ENCODE results near the gene CDH16. TPM values are rescaled to one million over a fixed set of nuclear protein-coding genes. Genes with fewer than 3 reads are reported as not detected.
"Not testable (repeated sequence)": the region's sequence is repeated elsewhere in the genome, so short reads cannot be mapped to it uniquely, and the experiment has no call there.

Gene CDH16
- total RNA-seq, 2 experiments from 2014 or later = not detected

DNA sequence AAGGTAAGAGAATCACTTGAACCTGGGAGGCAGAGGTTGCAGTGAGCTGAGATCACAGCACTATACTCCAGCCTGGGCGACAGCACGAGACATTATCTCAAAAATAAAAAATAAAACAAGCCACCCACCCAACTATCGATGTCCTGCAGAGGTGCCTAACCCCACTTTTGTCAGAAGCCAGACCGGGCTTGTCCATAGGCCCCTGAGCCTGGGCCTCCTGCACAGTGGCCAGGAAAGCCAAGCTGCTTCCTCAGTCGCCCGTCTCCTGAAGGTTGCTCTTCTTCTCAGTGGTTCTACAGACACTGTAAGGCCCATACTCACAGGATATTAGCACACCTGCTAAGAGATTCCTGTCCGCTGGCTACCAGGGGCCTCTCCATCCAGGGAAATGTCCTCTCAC lies 27.9 kb upstream of the CDH16 start:
- intact Hi-C loops (cut with micrococcal nuclease) = loop anchor here (2.0 kb wide), 1 partner anchor 52 kb away; no protein-coding TSS in a partner anchor
- no peaks in the 10 kb centered on the region for H3K9me3 Mint-ChIP-seq
- CTCF ChIA-PET = interaction anchor here (0.7 to 1.3 kb wide), 4 partner anchors 11 to 29 kb away, joined by 3 to 4 read pairs (median 4); no protein-coding TSS in a partner anchor
- no peak for DNase-seq
- no peak overlapping the region for H3K27ac Mint-ChIP-seq
- H3K4me3 Mint-ChIP-seq = no peak overlapping the region
- H3K4me1 Mint-ChIP-seq (ENCODE audit: low read depth) = peaks cover 17% of the 10 kb centered on the region
- H3K36me3 Mint-ChIP-seq (ENCODE audit: low read depth) = peaks cover 5% of the 10 kb centered on the region
- H3K27me3 Mint-ChIP-seq (ENCODE audit: low read depth) = peaks cover 28% of the 10 kb centered on the region

DNA sequence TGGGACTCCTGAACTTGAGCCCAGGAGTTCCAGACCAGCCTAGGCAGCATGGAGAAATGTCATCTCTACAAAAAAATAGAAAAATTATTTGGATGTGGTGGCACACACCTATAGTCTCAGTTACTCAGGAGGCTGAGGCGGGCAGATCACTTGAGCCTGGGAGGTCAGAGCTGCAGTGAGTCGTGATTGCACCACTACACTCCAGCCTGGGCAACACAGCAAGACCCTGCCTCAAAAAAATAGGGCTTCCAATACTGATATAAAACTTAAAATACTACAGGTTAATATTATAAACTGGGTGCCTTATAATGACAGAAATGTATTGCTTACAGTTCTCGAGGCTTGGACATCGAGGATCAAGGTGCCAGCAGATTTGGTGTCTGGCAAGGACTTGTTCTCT lies 27.3 kb upstream of the CDH16 start:
- peaks cover 17% of the 10 kb centered on the region for H3K4me1 Mint-ChIP-seq (ENCODE audit: low read depth)
- H3K4me3 Mint-ChIP-seq = no peak overlapping the region
- peaks cover 23% of the 10 kb centered on the region for H3K27me3 Mint-ChIP-seq (ENCODE audit: low read depth)
- no peak overlapping the region for H3K27ac Mint-ChIP-seq
- H3K36me3 Mint-ChIP-seq (ENCODE audit: low read depth) = peaks cover 9% of the 10 kb centered on the region
- DNase-seq = no peak
- CTCF ChIA-PET = interaction anchor here (0.7 to 1.3 kb wide), 4 partner anchors 9 to 29 kb away, joined by 3 to 4 read pairs (median 4); no protein-coding TSS in a partner anchor
- intact Hi-C loops (cut with micrococcal nuclease) = loop anchor here (2.0 kb wide), 1 partner anchor 51 kb away; no protein-coding TSS in a partner anchor
- no peaks in the 10 kb centered on the region for H3K9me3 Mint-ChIP-seq

- H3K36me3 Mint-ChIP-seq (ENCODE audit: low read depth); DNase-seq; H3K4me3 Mint-ChIP-seq; H3K9me3 Mint-ChIP-seq; H3K27ac Mint-ChIP-seq; intact Hi-C loops (cut with micrococcal nuclease): not testable (repeated sequence)
- CTCF ChIA-PET = interaction anchor here (1.3 kb wide), 2 partner anchors 8 to 15 kb away, joined by 3 to 4 read pairs; no protein-coding TSS in a partner anchor
- peaks cover 18% of the 10 kb centered on the region for H3K27me3 Mint-ChIP-seq (ENCODE audit: low read depth)
- H3K4me1 Mint-ChIP-seq (ENCODE audit: low read depth) = peaks cover 12% of the 10 kb centered on the region
Observed at GRCh38 chr16:66944971-66945370, 26.3 kb upstream of the CDH16 start.

DNA sequence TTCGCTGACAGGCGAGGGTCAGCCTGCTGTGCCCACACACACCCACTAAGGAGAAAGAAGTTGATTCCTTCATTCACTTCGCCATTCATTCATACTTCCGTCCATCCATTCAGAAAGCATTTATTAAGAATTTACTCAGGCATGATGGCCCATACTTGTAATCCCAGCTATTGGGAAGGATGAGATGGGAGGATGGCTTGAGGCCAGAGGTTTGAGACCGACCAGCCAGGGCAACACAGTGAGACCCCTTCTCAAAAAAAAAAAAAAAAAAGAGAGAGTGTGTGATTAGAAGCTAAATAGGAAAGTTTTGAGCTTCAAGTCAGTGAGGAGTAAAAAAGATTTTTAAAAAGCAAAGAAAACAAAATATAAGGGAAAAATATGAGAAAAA lies 25.4 kb upstream of the CDH16 start:
- peaks cover 12% of the 10 kb centered on the region for H3K4me1 Mint-ChIP-seq (ENCODE audit: low read depth)
- CTCF ChIA-PET = interaction anchor here (0.6 to 1.0 kb wide), 2 partner anchors 87 to 242 kb away, joined by 3 to 4 read pairs; no protein-coding TSS in a partner anchor
- intact Hi-C loops (cut with micrococcal nuclease) = no loop called here
- H3K36me3 Mint-ChIP-seq (ENCODE audit: low read depth) = peaks cover 11% of the 10 kb centered on the region
- H3K27ac Mint-ChIP-seq = no peak overlapping the region
- H3K4me3 Mint-ChIP-seq = no peak overlapping the region
- H3K9me3 Mint-ChIP-seq = no peaks in the 10 kb centered on the region
- DNase-seq = no peak
- peaks cover 9% of the 10 kb centered on the region for H3K27me3 Mint-ChIP-seq (ENCODE audit: low read depth)

DNA sequence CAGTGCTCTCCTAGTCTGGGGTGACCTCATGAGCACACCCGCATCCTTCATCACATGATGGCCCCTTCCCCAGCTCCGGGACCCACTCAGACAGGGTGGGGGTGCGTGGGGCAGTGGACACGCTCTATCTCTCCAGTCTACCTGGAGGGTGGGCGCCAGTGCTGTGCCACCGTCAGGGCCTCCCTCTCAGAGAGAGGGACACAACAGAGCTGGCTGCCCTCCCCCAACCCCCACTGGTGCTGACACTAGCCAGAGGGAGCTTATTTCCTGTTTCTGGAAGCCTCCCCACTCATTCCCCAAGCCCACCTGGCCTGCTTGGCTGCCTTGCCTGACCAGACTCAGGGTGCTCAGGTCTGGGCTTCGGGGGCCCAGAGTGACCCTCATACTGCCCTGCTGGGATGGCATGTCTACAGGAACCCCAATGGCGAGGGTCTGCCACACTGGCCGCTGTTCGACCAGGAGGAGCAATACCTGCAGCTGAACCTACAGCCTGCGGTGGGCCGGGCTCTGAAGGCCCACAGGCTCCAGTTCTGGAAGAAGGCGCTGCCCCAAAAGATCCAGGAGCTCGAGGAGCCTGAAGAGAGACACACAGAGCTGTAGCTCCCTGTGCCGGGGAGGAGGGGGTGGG lies 24.9 kb upstream of the CDH16 start:
- H3K9me3 Mint-ChIP-seq = no peaks in the 10 kb centered on the region
- intact Hi-C loops (cut with micrococcal nuclease) = no loop called here
- peaks cover 10% of the 10 kb centered on the region for H3K4me1 Mint-ChIP-seq (ENCODE audit: low read depth)
- H3K36me3 Mint-ChIP-seq (ENCODE audit: low read depth) = peaks cover 11% of the 10 kb centered on the region
- H3K27ac Mint-ChIP-seq = no peak overlapping the region
- CTCF ChIA-PET = interaction anchor here (1.0 kb wide), 1 partner anchor 87 kb away, joined by 4 read pairs; no protein-coding TSS in a partner anchor
- H3K4me3 Mint-ChIP-seq = no peak overlapping the region
- H3K27me3 Mint-ChIP-seq (ENCODE audit: low read depth) = peaks cover 5% of the 10 kb centered on the region
- DNase-seq = no peak

GRCh38 chr16:66942981-66943380 lies 24.3 kb upstream of the CDH16 start:
- no peaks in the 10 kb centered on the region for H3K9me3 Mint-ChIP-seq
- H3K27me3 Mint-ChIP-seq (ENCODE audit: low read depth) = no peaks in the 10 kb centered on the region
- DNase-seq = no peak
- intact Hi-C loops (cut with micrococcal nuclease) = no loop called here
- H3K4me1 Mint-ChIP-seq (ENCODE audit: low read depth) = peaks cover 5% of the 10 kb centered on the region
- no peak overlapping the region for H3K4me3 Mint-ChIP-seq
- H3K27ac Mint-ChIP-seq = no peak overlapping the region
- H3K36me3 Mint-ChIP-seq (ENCODE audit: low read depth) = peaks cover 11% of the 10 kb centered on the region
- CTCF ChIA-PET = no interaction called here

- DNase-seq = no peak
- no peaks in the 10 kb centered on the region for H3K9me3 Mint-ChIP-seq
- no peaks in the 10 kb centered on the region for H3K27me3 Mint-ChIP-seq (ENCODE audit: low read depth)
- no peak overlapping the region for H3K4me3 Mint-ChIP-seq
- peaks cover 13% of the 10 kb centered on the region for H3K36me3 Mint-ChIP-seq (ENCODE audit: low read depth)
- CTCF ChIA-PET = no interaction called here
- H3K4me1 Mint-ChIP-seq (ENCODE audit: low read depth) = peaks cover 26% of the 10 kb centered on the region
- intact Hi-C loops (cut with micrococcal nuclease) = no loop called here
- H3K27ac Mint-ChIP-seq = no peak overlapping the region
Observed at GRCh38 chr16:66940236-66940635, 21.6 kb upstream of the CDH16 start.

- CTCF ChIA-PET = no interaction called here
- intact Hi-C loops (cut with micrococcal nuclease) = no loop called here
- Mint-ChIP-seq H3K9me3 (no peaks in the 10 kb centered on the region), H3K4me3 (no peak overlapping the region), H3K27me3 (ENCODE audit: low read depth) (no peaks in the 10 kb centered on the region), H3K27ac (no peak overlapping the region), H3K36me3 (ENCODE audit: low read depth) (peaks cover 15% of the 10 kb centered on the region), H3K4me1 (ENCODE audit: low read depth) (peaks cover 27% of the 10 kb centered on the region)
- no peak for DNase-seq
Observed at GRCh38 chr16:66939366-66939765, 20.7 kb upstream of the CDH16 start.

- intact Hi-C loops (cut with micrococcal nuclease) = no loop called here
- Mint-ChIP-seq H3K9me3 (no peaks in the 10 kb centered on the region), H3K27ac (no peak overlapping the region), H3K4me1 (ENCODE audit: low read depth) (peaks cover 43% of the 10 kb centered on the region), H3K36me3 (ENCODE audit: low read depth) (peaks cover 20% of the 10 kb centered on the region), H3K27me3 (ENCODE audit: low read depth) (no peaks in the 10 kb centered on the region), H3K4me3 (no peak overlapping the region)
- DNase-seq = no peak
- CTCF ChIA-PET = no interaction called here
Observed at GRCh38 chr16:66937725-66938337, 19.1 kb upstream of the CDH16 start.

GRCh38 chr16:66936889-66937554 lies 18.3 kb upstream of the CDH16 start:
- DNase-seq = no peak
- no peaks in the 10 kb centered on the region for H3K27me3 Mint-ChIP-seq (ENCODE audit: low read depth)
- H3K36me3 Mint-ChIP-seq (ENCODE audit: low read depth) = peaks cover 19% of the 10 kb centered on the region
- intact Hi-C loops (cut with micrococcal nuclease) = no loop called here
- H3K9me3 Mint-ChIP-seq = no peaks in the 10 kb centered on the region
- H3K27ac Mint-ChIP-seq = no peak overlapping the region
- peak overlapping the region; percentile 11 for H3K4me3 Mint-ChIP-seq
- CTCF ChIA-PET = interaction anchor here (0.8 kb wide), 1 partner anchor 8 kb away, joined by 4 read pairs; no protein-coding TSS in a partner anchor
- H3K4me1 Mint-ChIP-seq (ENCODE audit: low read depth) = peaks cover 49% of the 10 kb centered on the region

GRCh38 chr16:66936462-66936861 lies 17.8 kb upstream of the CDH16 start:
- no peak for DNase-seq
- peaks cover 53% of the 10 kb centered on the region for H3K4me1 Mint-ChIP-seq (ENCODE audit: low read depth)
- intact Hi-C loops (cut with micrococcal nuclease) = no loop called here
- H3K27ac Mint-ChIP-seq = no peak overlapping the region
- no peaks in the 10 kb centered on the region for H3K9me3 Mint-ChIP-seq
- CTCF ChIA-PET = interaction anchor here (0.8 kb wide), 1 partner anchor 9 kb away, joined by 4 read pairs; no protein-coding TSS in a partner anchor
- H3K27me3 Mint-ChIP-seq (ENCODE audit: low read depth) = no peaks in the 10 kb centered on the region
- peak overlapping the region; percentile 11 for H3K4me3 Mint-ChIP-seq
- H3K36me3 Mint-ChIP-seq (ENCODE audit: low read depth) = peaks cover 19% of the 10 kb centered on the region

GRCh38 chr16:66935314-66936011 lies 16.8 kb upstream of the CDH16 start, which contains the start of gene CES2:
Gene CES2, plus strand, starts transcription at chr16:66935516. Its CDS starts 120 bp downstream, at chr16:66935636.
- peaks cover 53% of the 10 kb centered on the region for H3K4me1 Mint-ChIP-seq (ENCODE audit: low read depth)
- H3K4me3 Mint-ChIP-seq = peak within 1 kb of the TSS; percentile 99
- no peak for DNase-seq
- CTCF ChIA-PET = no interaction called here
- H3K27me3 Mint-ChIP-seq (ENCODE audit: low read depth) = no peaks in the 10 kb centered on the region
- intact Hi-C loops (cut with micrococcal nuclease) = loop anchor here (2.0 kb wide), 1 partner anchor 63 kb away; no protein-coding TSS in a partner anchor
- H3K27ac Mint-ChIP-seq = peak within 1 kb of the TSS; percentile 96
- H3K36me3 Mint-ChIP-seq (ENCODE audit: low read depth) = peaks cover 16% of the 10 kb centered on the region
- H3K9me3 Mint-ChIP-seq = no peaks in the 10 kb centered on the region

Measured in activated naive CD4-positive, alpha-beta T cell treated with anti-CD3 and anti-CD28 coated beads for 36 hours (primary cell).